ENCODE measurements around the gene DLG2. TPM values are rescaled to one million over a fixed set of nuclear protein-coding genes. Genes with fewer than 3 reads are reported as not detected.
"Not testable (repeated sequence)": the region's sequence is repeated elsewhere in the genome, so short reads cannot be mapped to it uniquely, and the experiment has no call there.

DLG2 gene
- total RNA-seq, 2 experiments from 2014 or later, result 1.7 to 2.1 TPM

- no peaks in the 10 kb centered on the region for H3K4me1 Mint-ChIP-seq
- no peak overlapping the region for H3K27ac Mint-ChIP-seq
- intact Hi-C loops (cut with DNase I, micrococcal nuclease), result no loop called here
- ATAC-seq (no peak), DNase-seq (no peak)
- H3K27me3 Mint-ChIP-seq, result no peaks in the 10 kb centered on the region
- no peaks in the 10 kb centered on the region for H3K36me3 Mint-ChIP-seq (ENCODE audit: low read depth)
- no peak overlapping the region for H3K4me3 Mint-ChIP-seq
- ChIA-PET POLR2A (no interaction called here), CTCF (interaction anchor here (0.8 kb wide), 1 partner anchor 356 kb away, joined by 3 read pairs; no protein-coding TSS in a partner anchor)
- peaks cover 30% of the 10 kb centered on the region for H3K9me3 Mint-ChIP-seq (ENCODE audit: low read depth)
These were observed 188.8 kb downstream of the DLG2 start for GRCh38 chr11:85438328-85438727.

- no peaks in the 10 kb centered on the region for H3K4me1 Mint-ChIP-seq
- ChIA-PET CTCF (interaction anchor here (1.4 kb wide), 1 partner anchor 10 kb away, joined by 3 read pairs; no protein-coding TSS in a partner anchor), POLR2A (no interaction called here)
- intact Hi-C loops (cut with DNase I, micrococcal nuclease), result no loop called here
- H3K9me3 Mint-ChIP-seq (ENCODE audit: low read depth), result peaks cover 52% of the 10 kb centered on the region
- H3K36me3 Mint-ChIP-seq (ENCODE audit: low read depth), result peaks cover 3% of the 10 kb centered on the region
- H3K27me3 Mint-ChIP-seq, result no peaks in the 10 kb centered on the region
- no peak overlapping the region for H3K27ac Mint-ChIP-seq
- H3K4me3 Mint-ChIP-seq, result no peak overlapping the region
- ATAC-seq (no peak), DNase-seq (no peak)
These were observed 195.8 kb downstream of the DLG2 start for GRCh38 chr11:85431319-85431718.

- DNase-seq, result no peak
- Mint-ChIP-seq H3K9me3 (ENCODE audit: low read depth) (peaks cover 54% of the 10 kb centered on the region), H3K36me3 (ENCODE audit: low read depth) (peaks cover 2% of the 10 kb centered on the region), H3K4me1 (no peaks in the 10 kb centered on the region), H3K4me3 (no peak overlapping the region), H3K27ac (no peak overlapping the region), H3K27me3 (no peaks in the 10 kb centered on the region)
- ChIA-PET CTCF (no interaction called here), POLR2A (no interaction called here)
- no peak for ATAC-seq
- intact Hi-C loops (cut with DNase I, micrococcal nuclease), result no loop called here
These were observed 203.3 kb downstream of the DLG2 start for GRCh38 chr11:85423794-85424193.

GRCh38 chr11:85423316-85423715, 203.8 kb downstream of the DLG2 start:
- H3K9me3 Mint-ChIP-seq (ENCODE audit: low read depth), result peaks cover 54% of the 10 kb centered on the region
- no peak overlapping the region for H3K4me3 Mint-ChIP-seq
- H3K36me3 Mint-ChIP-seq (ENCODE audit: low read depth), result peaks cover 2% of the 10 kb centered on the region
- H3K4me1 Mint-ChIP-seq, result no peaks in the 10 kb centered on the region
- intact Hi-C loops (cut with DNase I, micrococcal nuclease), result no loop called here
- H3K27ac Mint-ChIP-seq, result no peak overlapping the region
- DNase-seq (no peak), ATAC-seq (no peak)
- no peaks in the 10 kb centered on the region for H3K27me3 Mint-ChIP-seq
- ChIA-PET CTCF (no interaction called here), POLR2A (no interaction called here)

GRCh38 chr11:85414175-85414574, 213.0 kb downstream of the DLG2 start:
- no peaks in the 10 kb centered on the region for H3K36me3 Mint-ChIP-seq (ENCODE audit: low read depth)
- no peaks in the 10 kb centered on the region for H3K4me1 Mint-ChIP-seq
- intact Hi-C loops (cut with DNase I, micrococcal nuclease), result no loop called here
- CTCF ChIA-PET, result no interaction called here
- H3K27me3 Mint-ChIP-seq, result no peaks in the 10 kb centered on the region
- no peak for DNase-seq
- ATAC-seq, result no peak
- no peak overlapping the region for H3K27ac Mint-ChIP-seq
- POLR2A ChIA-PET, result no interaction called here
- peaks cover 50% of the 10 kb centered on the region for H3K9me3 Mint-ChIP-seq (ENCODE audit: low read depth)
- no peak overlapping the region for H3K4me3 Mint-ChIP-seq

- intact Hi-C loops (cut with DNase I, micrococcal nuclease), result no loop called here
- no peak for DNase-seq
- Mint-ChIP-seq H3K9me3 (ENCODE audit: low read depth) (peaks cover 36% of the 10 kb centered on the region), H3K27me3 (no peaks in the 10 kb centered on the region), H3K4me1 (no peaks in the 10 kb centered on the region), H3K36me3 (ENCODE audit: low read depth) (no peaks in the 10 kb centered on the region), H3K27ac (no peak overlapping the region), H3K4me3 (no peak overlapping the region)
- POLR2A ChIA-PET, result no interaction called here
- ATAC-seq, result no peak
- CTCF ChIA-PET, result no interaction called here
These were observed 219.5 kb downstream of the DLG2 start for GRCh38 chr11:85407648-85408047.

GRCh38 chr11:85406841-85407240, 220.3 kb downstream of the DLG2 start:
- Mint-ChIP-seq H3K4me3 (no peak overlapping the region), H3K4me1 (no peaks in the 10 kb centered on the region), H3K9me3 (ENCODE audit: low read depth) (peaks cover 31% of the 10 kb centered on the region), H3K27me3 (no peaks in the 10 kb centered on the region), H3K27ac (no peak overlapping the region), H3K36me3 (ENCODE audit: low read depth) (no peaks in the 10 kb centered on the region)
- DNase-seq (no peak), ATAC-seq (no peak)
- ChIA-PET POLR2A (no interaction called here), CTCF (no interaction called here)
- intact Hi-C loops (cut with DNase I, micrococcal nuclease), result no loop called here

GRCh38 chr11:85406316-85406715, 220.8 kb downstream of the DLG2 start:
- H3K4me3 Mint-ChIP-seq, result no peak overlapping the region
- ChIA-PET POLR2A (no interaction called here), CTCF (interaction anchor here (0.6 kb wide), 1 partner anchor 1178 kb away, joined by 3 read pairs; no protein-coding TSS in a partner anchor)
- H3K27ac Mint-ChIP-seq, result no peak overlapping the region
- ATAC-seq (no peak), DNase-seq (no peak)
- no peaks in the 10 kb centered on the region for H3K27me3 Mint-ChIP-seq
- intact Hi-C loops (cut with DNase I, micrococcal nuclease), result no loop called here
- H3K36me3 Mint-ChIP-seq (ENCODE audit: low read depth), result no peaks in the 10 kb centered on the region
- H3K4me1 Mint-ChIP-seq, result no peaks in the 10 kb centered on the region
- H3K9me3 Mint-ChIP-seq (ENCODE audit: low read depth), result peaks cover 28% of the 10 kb centered on the region

GRCh38 chr11:85395515-85396055, 231.6 kb downstream of the DLG2 start:
- CTCF ChIA-PET, result interaction anchor here (0.8 kb wide), 1 partner anchor 32 kb away, joined by 3 read pairs; no protein-coding TSS in a partner anchor
- ATAC-seq; DNase-seq; POLR2A ChIA-PET; H3K27ac Mint-ChIP-seq; H3K4me3 Mint-ChIP-seq; H3K27me3 Mint-ChIP-seq; H3K4me1 Mint-ChIP-seq; intact Hi-C loops (cut with DNase I, micrococcal nuclease); H3K36me3 Mint-ChIP-seq (ENCODE audit: low read depth): not testable (repeated sequence)
- peaks cover 38% of the 10 kb centered on the region for H3K9me3 Mint-ChIP-seq (ENCODE audit: low read depth)

GRCh38 chr11:85394283-85394682, 232.9 kb downstream of the DLG2 start:
- Mint-ChIP-seq H3K36me3 (ENCODE audit: low read depth) (no peaks in the 10 kb centered on the region), H3K4me1 (no peaks in the 10 kb centered on the region), H3K9me3 (ENCODE audit: low read depth) (peaks cover 47% of the 10 kb centered on the region), H3K27ac (no peak overlapping the region), H3K4me3 (no peak overlapping the region), H3K27me3 (no peaks in the 10 kb centered on the region)
- ChIA-PET CTCF (interaction anchor here (0.6 kb wide), 1 partner anchor 1126 kb away, joined by 3 read pairs; no protein-coding TSS in a partner anchor), POLR2A (no interaction called here)
- DNase-seq (no peak), ATAC-seq (no peak)
- intact Hi-C loops (cut with DNase I, micrococcal nuclease), result no loop called here

- no peaks in the 10 kb centered on the region for H3K4me1 Mint-ChIP-seq
- DNase-seq (no peak), ATAC-seq (no peak)
- peaks cover 31% of the 10 kb centered on the region for H3K9me3 Mint-ChIP-seq (ENCODE audit: low read depth)
- H3K27ac Mint-ChIP-seq, result no peak overlapping the region
- ChIA-PET CTCF (no interaction called here), POLR2A (no interaction called here)
- H3K4me3 Mint-ChIP-seq, result no peak overlapping the region
- H3K27me3 Mint-ChIP-seq, result no peaks in the 10 kb centered on the region
- intact Hi-C loops (cut with DNase I, micrococcal nuclease), result no loop called here
- H3K36me3 Mint-ChIP-seq (ENCODE audit: low read depth), result no peaks in the 10 kb centered on the region
These were observed 236.0 kb downstream of the DLG2 start for GRCh38 chr11:85391141-85391540.

GRCh38 chr11:85385547-85385946, 241.6 kb downstream of the DLG2 start:
- Mint-ChIP-seq H3K27ac (no peak overlapping the region), H3K4me3 (no peak overlapping the region), H3K36me3 (ENCODE audit: low read depth) (no peaks in the 10 kb centered on the region), H3K9me3 (ENCODE audit: low read depth) (peaks cover 27% of the 10 kb centered on the region), H3K4me1 (no peaks in the 10 kb centered on the region), H3K27me3 (no peaks in the 10 kb centered on the region)
- ChIA-PET CTCF (no interaction called here), POLR2A (no interaction called here)
- intact Hi-C loops (cut with DNase I, micrococcal nuclease), result no loop called here
- DNase-seq, result no peak
- no peak for ATAC-seq

GRCh38 chr11:85385111-85385510, 242.0 kb downstream of the DLG2 start:
- intact Hi-C loops (cut with DNase I, micrococcal nuclease), result no loop called here
- DNase-seq (no peak), ATAC-seq (no peak)

More at GRCh38 chr11:85385111-85385510, 242.0 kb downstream of the DLG2 start:
- Mint-ChIP-seq H3K36me3 (ENCODE audit: low read depth) (no peaks in the 10 kb centered on the region), H3K27ac (no peak overlapping the region), H3K27me3 (no peaks in the 10 kb centered on the region), H3K4me3 (no peak overlapping the region), H3K9me3 (ENCODE audit: low read depth) (peaks cover 28% of the 10 kb centered on the region), H3K4me1 (no peaks in the 10 kb centered on the region)
- ChIA-PET CTCF (no interaction called here), POLR2A (no interaction called here)
